ENCODE measurements around the gene HSPBP1. TPM values are rescaled to one million over a fixed set of nuclear protein-coding genes. Genes with fewer than 3 reads are reported as not detected.

HSPBP1 gene
- total RNA-seq, 1 experiment from 2014 or later = 83.4 TPM

- Histone ChIP-seq H3K4me1 (ENCODE audit: insufficient read depth, low read length, poor library complexity, severe bottlenecking) (no peaks in the 10 kb centered on the region), H3K27me3 (replicated peaks; ENCODE audit: insufficient read depth, low read depth, low read length, poor library complexity) (no peaks in the 10 kb centered on the region), H3K36me3 (ENCODE audit: insufficient read depth, low read length, poor library complexity, severe bottlenecking) (peaks cover 5% of the 10 kb centered on the region), H3K4me3 (ENCODE audit: low read depth, low read length, poor library complexity, severe bottlenecking) (no peak overlapping the region), H3K27ac (ENCODE audit: low read depth, low read length, poor library complexity, severe bottlenecking) (no peak overlapping the region), H3K9me3 (ENCODE audit: low read depth, low read length, poor library complexity, severe bottlenecking) (no peaks in the 10 kb centered on the region)
- no peak for DNase-seq (ENCODE audit: low spot score)
- TF ChIP-seq CTCF (conservative IDR thresholded peaks at IDR 0.05; ENCODE audit: low read depth, low read length) (no peak), EZH2 (IDR thresholded peaks at IDR 0.05; ENCODE audit: borderline replicate concordance, low read depth, low read length, poor library complexity, severe bottlenecking) (no peak)
- BruUV-seq (replicated peaks) = no TSS peak
- intact Hi-C loops (cut with micrococcal nuclease; ENCODE audit: unreplicated experiment) = no loop called here
- POLR2A ChIA-PET (ENCODE audit: low non-redundant PET) = no interaction called here
- CTCF ChIA-PET = no interaction called here
Observed at GRCh38 chr19:55270172-55270942, 9.6 kb downstream of the HSPBP1 start.

DNA sequence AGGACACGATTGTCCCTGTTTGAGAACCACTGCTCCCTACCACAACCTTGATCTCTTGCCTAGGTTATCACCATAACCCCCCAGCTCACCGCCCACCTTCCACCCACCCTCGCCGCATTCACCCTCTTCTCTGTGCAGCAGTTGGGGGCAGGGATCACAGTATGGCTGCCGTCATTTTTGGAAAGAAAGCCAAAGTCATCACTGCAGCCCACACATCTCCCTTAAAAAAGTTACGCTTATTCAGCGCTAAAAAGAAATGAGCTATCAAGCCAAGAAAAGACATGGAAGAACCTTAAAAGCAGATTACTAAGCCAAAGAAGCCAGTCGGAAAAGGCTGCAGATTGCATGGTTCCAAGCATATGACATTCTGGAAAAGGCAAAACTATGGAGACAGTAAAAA lies 10.6 kb downstream of the HSPBP1 start:
- no peaks in the 10 kb centered on the region for H3K27me3 ChIP-seq (replicated peaks; ENCODE audit: insufficient read depth, low read depth, low read length, poor library complexity)

DNA sequence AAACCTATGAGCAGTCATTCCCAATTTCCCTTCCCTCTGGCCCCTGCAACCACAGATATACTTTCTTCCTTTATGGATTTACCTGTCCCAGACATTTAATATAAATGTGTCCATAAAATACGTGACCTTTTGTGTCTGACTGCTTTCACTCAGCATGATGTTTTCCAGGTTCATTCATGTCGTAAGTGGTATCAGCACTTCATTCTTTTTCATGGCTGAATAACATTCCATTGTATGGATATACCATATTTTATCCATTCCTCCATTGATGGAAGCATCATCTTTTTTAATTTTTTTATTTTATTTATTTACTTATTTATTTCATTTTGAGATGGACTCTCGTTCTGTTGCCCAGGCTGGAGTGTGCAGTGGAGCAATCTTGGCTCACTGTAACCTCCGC lies 13.1 kb downstream of the HSPBP1 start:
- no peak for TF ChIP-seq EZH2 (IDR thresholded peaks at IDR 0.05; ENCODE audit: borderline replicate concordance, low read depth, low read length, poor library complexity, severe bottlenecking)
- no peak for TF ChIP-seq CTCF (conservative IDR thresholded peaks at IDR 0.05; ENCODE audit: low read depth, low read length)
- CTCF ChIA-PET = no interaction called here
- POLR2A ChIA-PET (ENCODE audit: low non-redundant PET) = interaction anchor here (0.6 kb wide), 1 partner anchor 52 kb away, joined by 3 read pairs; no protein-coding TSS in a partner anchor
- no peaks in the 10 kb centered on the region for H3K4me1 ChIP-seq (ENCODE audit: insufficient read depth, low read length, poor library complexity, severe bottlenecking)
- no peaks in the 10 kb centered on the region for H3K36me3 ChIP-seq (ENCODE audit: insufficient read depth, low read length, poor library complexity, severe bottlenecking)
- H3K27me3 ChIP-seq (replicated peaks; ENCODE audit: insufficient read depth, low read depth, low read length, poor library complexity) = no peaks in the 10 kb centered on the region
- H3K27ac ChIP-seq (ENCODE audit: low read depth, low read length, poor library complexity, severe bottlenecking) = no peak overlapping the region
- intact Hi-C loops (cut with micrococcal nuclease; ENCODE audit: unreplicated experiment) = no loop called here
- H3K4me3 ChIP-seq (ENCODE audit: low read depth, low read length, poor library complexity, severe bottlenecking) = no peak overlapping the region
- no peaks in the 10 kb centered on the region for H3K9me3 ChIP-seq (ENCODE audit: low read depth, low read length, poor library complexity, severe bottlenecking)
- DNase-seq (ENCODE audit: low spot score) = no peak
- BruUV-seq (replicated peaks) = no TSS peak

More for the DNA sequence above, 10.6 kb downstream of the HSPBP1 start:
- no peak for DNase-seq (ENCODE audit: low spot score)
- BruUV-seq (replicated peaks) = no TSS peak
- no peaks in the 10 kb centered on the region for H3K9me3 ChIP-seq (ENCODE audit: low read depth, low read length, poor library complexity, severe bottlenecking)
- H3K4me1 ChIP-seq (ENCODE audit: insufficient read depth, low read length, poor library complexity, severe bottlenecking) = no peaks in the 10 kb centered on the region
- no peak overlapping the region for H3K27ac ChIP-seq (ENCODE audit: low read depth, low read length, poor library complexity, severe bottlenecking)
- TF ChIP-seq EZH2 (IDR thresholded peaks at IDR 0.05; ENCODE audit: borderline replicate concordance, low read depth, low read length, poor library complexity, severe bottlenecking) = no peak
- no peak for TF ChIP-seq CTCF (conservative IDR thresholded peaks at IDR 0.05; ENCODE audit: low read depth, low read length)
- CTCF ChIA-PET = no interaction called here
- POLR2A ChIA-PET (ENCODE audit: low non-redundant PET) = no interaction called here
- H3K36me3 ChIP-seq (ENCODE audit: insufficient read depth, low read length, poor library complexity, severe bottlenecking) = peaks cover 3% of the 10 kb centered on the region
- intact Hi-C loops (cut with micrococcal nuclease; ENCODE audit: unreplicated experiment) = no loop called here
- H3K4me3 ChIP-seq (ENCODE audit: low read depth, low read length, poor library complexity, severe bottlenecking) = no peak overlapping the region

All from A673 (cell line).